Upper lobe of left lung (tissue), 4 donors: Measurements from ENCODE around the gene BRIP1.

Experiments used
- EP300 ChIP-seq, 4 donors: sonication (generic); formaldehyde crosslinking; IDR thresholded peaks; one replicate each; pipeline ENCODE4 v1.5.1; 2017; ENCODE audit warnings: antibody characterized with exemption in 4 of 4, control low read depth in 2 of 4
- POLR2A ChIP-seq, 4 donors: fragments of 450-650 bp; IDR thresholded peaks; one replicate each; pipeline ENCODE4 v1.5.1; 2016 to 2017; ENCODE audit warnings: antibody characterized with exemption in 4 of 4, mild to moderate bottlenecking in 2 of 4
- POLR2AphosphoS5 ChIP-seq, 2 donors: sonication (generic); formaldehyde crosslinking; IDR thresholded peaks; one replicate each; pipeline ENCODE4 v1.5.1; 2017; ENCODE audit warnings: antibody characterized with exemption in 2 of 2
- TF ChIP-seq, protein P1 (sequence below), 6 experiments: fragments of 450-650 bp in 4 of 6; fragments of 200-600 bp in 2 of 6; sonication (generic) in 2 of 6; IDR thresholded peaks; one replicate each; pipeline ENCODE4 v1.5.1; 2016 to 2019; ENCODE audit warnings: antibody characterized with exemption in 6 of 6

- TF ChIP-seq, protein P1, sequence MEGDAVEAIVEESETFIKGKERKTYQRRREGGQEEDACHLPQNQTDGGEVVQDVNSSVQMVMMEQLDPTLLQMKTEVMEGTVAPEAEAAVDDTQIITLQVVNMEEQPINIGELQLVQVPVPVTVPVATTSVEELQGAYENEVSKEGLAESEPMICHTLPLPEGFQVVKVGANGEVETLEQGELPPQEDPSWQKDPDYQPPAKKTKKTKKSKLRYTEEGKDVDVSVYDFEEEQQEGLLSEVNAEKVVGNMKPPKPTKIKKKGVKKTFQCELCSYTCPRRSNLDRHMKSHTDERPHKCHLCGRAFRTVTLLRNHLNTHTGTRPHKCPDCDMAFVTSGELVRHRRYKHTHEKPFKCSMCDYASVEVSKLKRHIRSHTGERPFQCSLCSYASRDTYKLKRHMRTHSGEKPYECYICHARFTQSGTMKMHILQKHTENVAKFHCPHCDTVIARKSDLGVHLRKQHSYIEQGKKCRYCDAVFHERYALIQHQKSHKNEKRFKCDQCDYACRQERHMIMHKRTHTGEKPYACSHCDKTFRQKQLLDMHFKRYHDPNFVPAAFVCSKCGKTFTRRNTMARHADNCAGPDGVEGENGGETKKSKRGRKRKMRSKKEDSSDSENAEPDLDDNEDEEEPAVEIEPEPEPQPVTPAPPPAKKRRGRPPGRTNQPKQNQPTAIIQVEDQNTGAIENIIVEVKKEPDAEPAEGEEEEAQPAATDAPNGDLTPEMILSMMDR (IDR thresholded peaks at IDR 0.05), result no peak
- TF ChIP-seq POLR2A (IDR thresholded peaks at IDR 0.05), result no peak
- TF ChIP-seq POLR2AphosphoS5 (IDR thresholded peaks at IDR 0.05), result no peak
- TF ChIP-seq EP300 (IDR thresholded peaks at IDR 0.05), result no peak
Observed at GRCh38 chr17:61720016-61720795, 143.1 kb downstream of the BRIP1 start.
